Adrenal gland (tissue), 12 donors: ENCODE results near the gene ASB18. TPM values are rescaled to one million over a fixed set of nuclear protein-coding genes. Genes with fewer than 3 reads are reported as not detected.
"Not testable (repeated sequence)": the region's sequence is repeated elsewhere in the genome, so short reads cannot be mapped to it uniquely, and the experiment has no call there.

Experiments used
- DNase-seq, 7 donors: peaks; one replicate each; pipeline ENCODE4 v3.0.0-alpha.2; 2019 to 2020
- H3K27ac ChIP-seq, 5 donors: fragments of 200-600 bp; sonication (generic) in 4 of 5; 1 replicate in 3 of 5; 2 replicates in 2 of 5; pipeline versions ENCODE4 v1.5.1 to v1.8.0; 2016 to 2020; ENCODE audit warnings: mild to moderate bottlenecking in 1 of 5
- H3K27me3 ChIP-seq: fragments of 200-600 bp; 2 replicates; pipeline ENCODE4 v1.8.0; 2021
- H3K36me3 ChIP-seq, 2 donors: fragments of 200-600 bp; replicated peaks in 1 of 2; 1 replicate in 1 of 2; 2 replicates in 1 of 2; pipeline versions ENCODE4 v1.5.1 to v1.8.0; 2018 to 2022
- H3K4me1 ChIP-seq, 2 donors: fragments of 200-600 bp; replicated peaks in 1 of 2; 1 replicate in 1 of 2; 2 replicates in 1 of 2; pipeline versions ENCODE4 v1.5.1 to v1.8.0; 2018 to 2021
- H3K4me3 ChIP-seq, 4 donors: fragments of 200-600 bp; sonication (generic) in 3 of 4; one replicate each; pipeline ENCODE4 v1.5.1; 2016 to 2018
- H3K9me3 ChIP-seq, 3 donors: fragments of 200-600 bp; sonication (generic) in 1 of 3; replicated peaks in 1 of 3; 1 replicate in 2 of 3; 2 replicates in 1 of 3; pipeline versions ENCODE4 v1.5.1 to v1.8.0; 2016 to 2021
- CTCF ChIP-seq, 6 experiments: fragments of 450-650 bp in 4 of 6; fragments of 200-600 bp in 2 of 6; sonication (generic) in 1 of 6; IDR thresholded peaks; 1 replicate in 5 of 6; 2 replicates in 1 of 6; pipeline versions ENCODE4 v1.5.1 to v1.8.0; 2016 to 2021; ENCODE audit warnings: antibody characterized with exemption in 6 of 6, mild to moderate bottlenecking in 2 of 6, moderate library complexity in 1 of 6
- POLR2A ChIP-seq, 2 donors: fragments of 450-650 bp; IDR thresholded peaks; one replicate each; pipeline ENCODE4 v1.6.1; 2017; ENCODE audit warnings: antibody characterized with exemption in 2 of 2, mild to moderate bottlenecking in 2 of 2, moderate library complexity in 1 of 2
- WGBS, 4 donors: extraction: QIAGEN DNeasy Blood & Tissue Kit in 2 of 4; methylation state at CpG; one replicate each; pipeline versions ENCODE4 v1.1.5 to v1.1.7; 2013 to 2017; 5-methylcytosine and 5-hydroxymethylcytosine counted together
- intact Hi-C, 2 donors: fragments of 100-400 bp; cut with DNase I; formaldehyde crosslinking; loops; one replicate each; pipeline versions ENCODE4 v1.14.1 to v1.15.0; 2022 to 2023
- polyA plus RNA-seq, 3 donors: library from polyadenylated mRNA; stranded (reverse); fragments of 200-250 nt in 2 of 3; fragments of 350-450 nt in 1 of 3; fragmentation: Illumina TruSeq in 1 of 3; extraction: RNeasy Lipid Tissue Mini Kit (QIAGEN cat#74804) in 1 of 3; gene quantifications; one replicate each; pipeline ENCODE4 v1.2.3, GENCODE V29; 2013 to 2014
- total RNA-seq, 9 donors: library from RNA; depleted of rRNA in 4 of 9; stranded (reverse); fragments of >200 nt in 4 of 9; fragments of 120-200 nt in 1 of 9; fragmentation: NEBNext Ultra II Directional in 1 of 9; extraction: Animal tissue kit (Norgen Biotek cat#: 25700) in 1 of 9; gene quantifications; one replicate each; pipeline versions ENCODE4 v1.1.0 to v1.2.4, GENCODE V29; 2013 to 2023
- donor health status: healthy with polysubstance abuse.
- donor health status: Bipolar disorder and iron deficiency.
- donor health status: DM: yes; HTN: yes; CAD: no.
- donor health status: DM: no; HTN: no; CAD: no.
- donor health status: DM: no; HTN: no; CAD: no.
- donor health status: DM: yes; HTN: yes; CAD: no.

Gene ASB18
- total and polyA plus RNA-seq, 12 donors: not detected

- Histone ChIP-seq H3K27me3 (no peaks in the 10 kb centered on the region), H3K4me3 (no peak overlapping the region), H3K4me1 (no peaks in the 10 kb centered on the region), H3K36me3 (no peaks in the 10 kb centered on the region), H3K27ac (no peak overlapping the region), H3K9me3 (no peaks in the 10 kb centered on the region)
- TF ChIP-seq CTCF (IDR thresholded peaks at IDR 0.05) (no peak), POLR2A (IDR thresholded peaks at IDR 0.05) (no peak)
- no peak for DNase-seq
- intact Hi-C loops: no loop called here
- WGBS, 4 donors: 62 to 70% (median 67%) methylated on average over 9 of the region's 9 CpGs
Measured at GRCh38 chr2:236290742-236291425, 26.7 kb upstream of the ASB18 start.

GRCh38 chr2:236289766-236290462, 25.7 kb upstream of the ASB18 start:
- 58 to 67% (median 59%) methylated on average over 7 to 9 of the region's 9 CpGs for WGBS, 4 donors
- TF ChIP-seq POLR2A (IDR thresholded peaks at IDR 0.05) (no peak), CTCF (IDR thresholded peaks at IDR 0.05) (no peak)
- H3K27me3 ChIP-seq: no peaks in the 10 kb centered on the region
- H3K4me3 ChIP-seq: no peak overlapping the region
- intact Hi-C loops: no loop called here
- DNase-seq: no peak
- H3K27ac ChIP-seq: no peak overlapping the region
- H3K9me3 ChIP-seq: no peaks in the 10 kb centered on the region
- no peaks in the 10 kb centered on the region for H3K4me1 ChIP-seq
- no peaks in the 10 kb centered on the region for H3K36me3 ChIP-seq

- intact Hi-C loops, H3K9me3 ChIP-seq, H3K4me1 ChIP-seq, DNase-seq, H3K36me3 ChIP-seq, H3K4me3 ChIP-seq, H3K27ac ChIP-seq, H3K27me3 ChIP-seq: not testable (repeated sequence)
- WGBS, 4 donors: 15 to 44% (median 32%) methylated on average over 1 of the region's 1 CpG
Measured at GRCh38 chr2:236288373-236288772, 24.2 kb upstream of the ASB18 start.

- Histone ChIP-seq H3K27me3 (no peaks in the 10 kb centered on the region), H3K27ac (no peak overlapping the region), H3K4me1 (no peaks in the 10 kb centered on the region), H3K9me3 (no peaks in the 10 kb centered on the region), H3K36me3 (no peaks in the 10 kb centered on the region), H3K4me3 (no peak overlapping the region)
- no peak for DNase-seq
- intact Hi-C loops: no loop called here
- TF ChIP-seq CTCF (IDR thresholded peaks at IDR 0.05) (no peak), POLR2A (IDR thresholded peaks at IDR 0.05) (no peak)
- 70 to 88% (median 82%) methylated on average over 6 of the region's 6 CpGs for WGBS, 4 donors
Measured at GRCh38 chr2:236287656-236288055, 23.4 kb upstream of the ASB18 start.
